Esophagus muscularis mucosa (tissue), 4 donors: ENCODE results near the gene SHISA3.

Source experiments
- EP300 ChIP-seq: sonication (generic); formaldehyde crosslinking; IDR thresholded peaks from one replicate; pipeline ENCODE4 v1.6.1; 2017; ENCODE audit warnings: antibody characterized with exemption
- POLR2A ChIP-seq: fragments of 450-650 bp; IDR thresholded peaks from one replicate; pipeline ENCODE4 v1.6.1; 2017; ENCODE audit warnings: antibody characterized with exemption, moderate library complexity, mild to moderate bottlenecking, low read depth
- POLR2AphosphoS5 ChIP-seq, 2 donors: sonication (generic); formaldehyde crosslinking; IDR thresholded peaks; one replicate each; pipeline ENCODE4 v1.6.1; 2017; ENCODE audit warnings: antibody characterized with exemption in 2 of 2
- TF ChIP-seq, protein P1 (sequence below), 3 experiments: fragments of 200-600 bp in 2 of 3; fragments of 450-650 bp in 1 of 3; sonication (generic) in 2 of 3; IDR thresholded peaks; one replicate each; pipeline ENCODE4 v1.5.1; 2017 to 2019; ENCODE audit warnings: antibody characterized with exemption in 3 of 3, mild to moderate bottlenecking in 2 of 3, moderate library complexity in 1 of 3

GRCh38 chr4:42357325-42357724 is 40.0 kb upstream of the SHISA3 start:
- TF ChIP-seq, protein P1, sequence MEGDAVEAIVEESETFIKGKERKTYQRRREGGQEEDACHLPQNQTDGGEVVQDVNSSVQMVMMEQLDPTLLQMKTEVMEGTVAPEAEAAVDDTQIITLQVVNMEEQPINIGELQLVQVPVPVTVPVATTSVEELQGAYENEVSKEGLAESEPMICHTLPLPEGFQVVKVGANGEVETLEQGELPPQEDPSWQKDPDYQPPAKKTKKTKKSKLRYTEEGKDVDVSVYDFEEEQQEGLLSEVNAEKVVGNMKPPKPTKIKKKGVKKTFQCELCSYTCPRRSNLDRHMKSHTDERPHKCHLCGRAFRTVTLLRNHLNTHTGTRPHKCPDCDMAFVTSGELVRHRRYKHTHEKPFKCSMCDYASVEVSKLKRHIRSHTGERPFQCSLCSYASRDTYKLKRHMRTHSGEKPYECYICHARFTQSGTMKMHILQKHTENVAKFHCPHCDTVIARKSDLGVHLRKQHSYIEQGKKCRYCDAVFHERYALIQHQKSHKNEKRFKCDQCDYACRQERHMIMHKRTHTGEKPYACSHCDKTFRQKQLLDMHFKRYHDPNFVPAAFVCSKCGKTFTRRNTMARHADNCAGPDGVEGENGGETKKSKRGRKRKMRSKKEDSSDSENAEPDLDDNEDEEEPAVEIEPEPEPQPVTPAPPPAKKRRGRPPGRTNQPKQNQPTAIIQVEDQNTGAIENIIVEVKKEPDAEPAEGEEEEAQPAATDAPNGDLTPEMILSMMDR (IDR thresholded peaks at IDR 0.05), result no peak
- TF ChIP-seq POLR2A (no peak), POLR2AphosphoS5 (IDR thresholded peaks at IDR 0.05) (no peak), EP300 (no peak)
